K562 (cell line): ENCODE measurements around the gene TLK2. TPM values are rescaled to one million over a fixed set of nuclear protein-coding genes. Genes with fewer than 3 reads are reported as not detected.

Experiments used
- ATF2 ChIP-seq: sonication (generic); formaldehyde crosslinking; IDR thresholded peaks from 2 replicates; pipeline ENCODE4 v1.8.1; 2022; ENCODE audit warnings: missing genetic modification reagents
- CBX5 ChIP-seq: IDR thresholded peaks from 2 replicates; pipeline ENCODE4 v1.6.1; 2014; ENCODE audit warnings: low read depth, borderline replicate concordance
- ELF2 ChIP-seq: fragments of 250-450 bp; sonication (Bioruptor Pico); IDR thresholded peaks from 2 replicates; pipeline ENCODE4 v1.5.0; 2021; ENCODE audit warnings: mild to moderate bottlenecking
- FOXM1 ChIP-seq, 2 experiments: fragments of 450-650 bp in 1 of 2; sonication (generic) in 1 of 2; formaldehyde crosslinking in 1 of 2; IDR thresholded peaks; 2 replicates each; pipeline versions ENCODE4 v1.6.1 to v1.9.0; 2017 to 2022; ENCODE audit warnings: low read depth in 2 of 2, mild to moderate bottlenecking in 2 of 2, missing genetic modification reagents in 1 of 2, moderate library complexity in 1 of 2
- KAT8 ChIP-seq: fragments of 450-650 bp; IDR thresholded peaks from 2 replicates; pipeline ENCODE4 v1.6.1; 2016; ENCODE audit warnings: low read depth, mild to moderate bottlenecking
- MAX ChIP-seq: sonication (generic); formaldehyde crosslinking; IDR thresholded peaks from 2 replicates; pipeline ENCODE4 v1.9.0; 2022; ENCODE audit warnings: mild to moderate bottlenecking, missing genetic modification reagents
- MEF2A ChIP-seq: IDR thresholded peaks from 2 replicates; pipeline ENCODE4 v1.6.1; 2011; ENCODE audit warnings: low read depth, mild to moderate bottlenecking, low read length, moderate library complexity; ENCODE audit not compliant: control insufficient read depth
- MEIS2 ChIP-seq: fragments of 450-650 bp; IDR thresholded peaks from 2 replicates; pipeline ENCODE4 v1.6.1; 2014; ENCODE audit warnings: mild to moderate bottlenecking; ENCODE audit not compliant: partially characterized antibody
- MYBL2 ChIP-seq, 2 experiments: fragments of 450-650 bp in 1 of 2; sonication (generic) in 1 of 2; formaldehyde crosslinking in 1 of 2; IDR thresholded peaks; 2 replicates each; pipeline versions ENCODE4 v1.6.1 to v1.8.1; 2017 to 2022; ENCODE audit warnings: borderline replicate concordance in 1 of 2, inconsistent platforms in 1 of 2, low read depth in 1 of 2, mild to moderate bottlenecking in 1 of 2, missing genetic modification reagents in 1 of 2, moderate library complexity in 1 of 2
- NR4A1 ChIP-seq, 2 experiments: fragments of 250-450 bp in 1 of 2; fragments of 450-650 bp in 1 of 2; sonication (Bioruptor Pico) in 1 of 2; IDR thresholded peaks; 2 replicates each; pipeline versions ENCODE4 v1.4.0 to v1.6.1; 2016 to 2020; ENCODE audit warnings: mild to moderate bottlenecking in 2 of 2, missing compliant biosample characterization in 1 of 2, missing genetic modification characterization in 1 of 2, moderate library complexity in 1 of 2
- POLR3G ChIP-seq: IDR thresholded peaks from 2 replicates; pipeline ENCODE4 v1.6.1; 2011; ENCODE audit not compliant: insufficient read length, insufficient replicate concordance; ENCODE audit errors: extremely low read depth
- ZBTB17 ChIP-seq: fragments of 450-650 bp; formaldehyde crosslinking; IDR thresholded peaks from 2 replicates; pipeline ENCODE4 v1.4.0; 2020; ENCODE audit warnings: mild to moderate bottlenecking
- ZNF398 ChIP-seq: fragments of 250-450 bp; sonication (Bioruptor Pico); IDR thresholded peaks from 2 replicates; pipeline ENCODE4 v1.8.0; 2021; ENCODE audit warnings: moderate library complexity, mild to moderate bottlenecking, inconsistent platforms
- ZNF407 ChIP-seq: fragments of 450-650 bp; IDR thresholded peaks from 2 replicates; pipeline ENCODE4 v1.6.1; 2016; ENCODE audit warnings: low read depth
- polyA plus RNA-seq, 8 experiments: library from polyadenylated mRNA; depleted of rRNA in 4 of 8; stranded (reverse) in 5 of 8; unstranded in 3 of 8; fragments of >200 nt; fragmentation: Nextera tagmentation in 2 of 8; fragmentation: Illumina TruSeq in 1 of 8; extraction: Ambion mirVana in 2 of 8; extraction: Trizol in 1 of 8; gene quantifications; 2 replicates each; pipeline versions ENCODE4 v1.2.1 to v1.2.3, GENCODE V29; 2011 to 2014; ENCODE audit warnings: inconsistent platforms in 1 of 8, missing spikeins in 1 of 8
- total RNA-seq, 7 experiments: library from RNA; depleted of rRNA in 6 of 7; stranded (reverse); fragments of >200 nt in 6 of 7; fragmentation: Illumina TruSeq in 2 of 7; extraction: Trizol in 2 of 7; gene quantifications; 2 replicates each; pipeline versions ENCODE4 v1.2.1 to v1.2.3, GENCODE V29; 2011 to 2021; ENCODE audit warnings: low replicate concordance in 1 of 7

Gene TLK2
- total and polyA plus RNA-seq, 9 of the 15 experiments (the other 6 are each of a cell fraction or from before 2014, with no cell fraction given), result 10.1 to 51.9 (median 32.4) TPM

GRCh38 chr17:62653002-62653825 is 174.6 kb downstream of the TLK2 start (continued):
- no peak for TF ChIP-seq ZNF407
- no peak for TF ChIP-seq MYBL2 (IDR thresholded peaks at IDR 0.05; ENCODE audit: low read depth)
- no peak for TF ChIP-seq MYBL2 (CRISPR knock-in tag; IDR thresholded peaks at IDR 0.05; ENCODE audit: borderline replicate concordance)
- no peak for TF ChIP-seq KAT8
- peak; percentile 84 for TF ChIP-seq MEIS2
- TF ChIP-seq MEF2A, result no peak
- TF ChIP-seq NR4A1 (CRISPR knock-in tag; IDR thresholded peaks at IDR 0.05), result no peak
- no peak for TF ChIP-seq NR4A1 (tag; IDR thresholded peaks at IDR 0.05)
- TF ChIP-seq ATF2, result no peak
- no peak for TF ChIP-seq CBX5
- no peak for TF ChIP-seq ZNF398 (CRISPR knock-in tag)
- no peak for TF ChIP-seq FOXM1 (IDR thresholded peaks at IDR 0.05; ENCODE audit: low read depth)
- TF ChIP-seq FOXM1 (CRISPR knock-in tag; IDR thresholded peaks at IDR 0.05; ENCODE audit: low read depth), result no peak
- no peak for TF ChIP-seq ELF2 (CRISPR knock-in tag)
- TF ChIP-seq POLR3G, result no peak
- no peak for TF ChIP-seq ZBTB17 (CRISPR knock-in tag)
- 0 out of 2 replicates have a peak, but pooled peaks have one; percentile 24 for TF ChIP-seq MAX
